Loucy (cell line): Measurements from ENCODE around the gene DUS3L.

Experiments
- CTCF ChIP-seq: fragments of 200-600 bp; sonication (generic); conservative IDR thresholded peaks from 2 replicates; pipeline ENCODE4 v1.5.1; 2014; ENCODE audit warnings: mild to moderate bottlenecking, antibody characterized with exemption, low read length
- EZH2phosphoT487 ChIP-seq: fragments of 200-600 bp; IDR thresholded peaks from 2 replicates; pipeline ENCODE4 v1.6.1; 2018; ENCODE audit warnings: antibody characterized with exemption, mild to moderate bottlenecking, moderate library complexity, borderline replicate concordance

GRCh38 chr19:5795382-5795919 is 4.5 kb upstream of the DUS3L start:
- TF ChIP-seq CTCF (no peak), EZH2phosphoT487 (no peak)
